ENCODE data around the gene NAP1L4. TPM values are rescaled to one million over a fixed set of nuclear protein-coding genes. Genes with fewer than 3 reads are reported as not detected.

The NAP1L4 gene
- total RNA-seq, 2 experiments from 2014 or later: 262 to 285 TPM

- DNase-seq (peak in 11 of 14 experiments; percentile 24 to 70 (median 45)), ATAC-seq (ENCODE audit: poor library complexity) (no peak)
- peaks cover 30% of the 10 kb centered on the region for H3K27me3 Mint-ChIP-seq
- TF ChIP-seq, protein P1, sequence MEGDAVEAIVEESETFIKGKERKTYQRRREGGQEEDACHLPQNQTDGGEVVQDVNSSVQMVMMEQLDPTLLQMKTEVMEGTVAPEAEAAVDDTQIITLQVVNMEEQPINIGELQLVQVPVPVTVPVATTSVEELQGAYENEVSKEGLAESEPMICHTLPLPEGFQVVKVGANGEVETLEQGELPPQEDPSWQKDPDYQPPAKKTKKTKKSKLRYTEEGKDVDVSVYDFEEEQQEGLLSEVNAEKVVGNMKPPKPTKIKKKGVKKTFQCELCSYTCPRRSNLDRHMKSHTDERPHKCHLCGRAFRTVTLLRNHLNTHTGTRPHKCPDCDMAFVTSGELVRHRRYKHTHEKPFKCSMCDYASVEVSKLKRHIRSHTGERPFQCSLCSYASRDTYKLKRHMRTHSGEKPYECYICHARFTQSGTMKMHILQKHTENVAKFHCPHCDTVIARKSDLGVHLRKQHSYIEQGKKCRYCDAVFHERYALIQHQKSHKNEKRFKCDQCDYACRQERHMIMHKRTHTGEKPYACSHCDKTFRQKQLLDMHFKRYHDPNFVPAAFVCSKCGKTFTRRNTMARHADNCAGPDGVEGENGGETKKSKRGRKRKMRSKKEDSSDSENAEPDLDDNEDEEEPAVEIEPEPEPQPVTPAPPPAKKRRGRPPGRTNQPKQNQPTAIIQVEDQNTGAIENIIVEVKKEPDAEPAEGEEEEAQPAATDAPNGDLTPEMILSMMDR (IDR thresholded peaks at IDR 0.05): peak; percentile 56
- H3K36me3 Mint-ChIP-seq (ENCODE audit: low read depth): no peaks in the 10 kb centered on the region
- peak overlapping the region; percentile 55 for H3K4me3 ChIP-seq (ENCODE audit: low read length)
- POLR2A ChIA-PET: interaction anchor here (0.6 to 2.4 kb wide), 3 partner anchors 15 to 448 kb away, joined by 3 to 11 read pairs (median 7); partner anchors contain the start of gene ZNF195
- intact Hi-C loops (cut with DNase I, micrococcal nuclease): loop anchor here in 1 of 2 experiments (1.0 to 2.0 kb wide), 2 partner anchors 160 to 398 kb away; no protein-coding TSS in a partner anchor
- CTCF ChIA-PET: interaction anchor here (0.5 to 2.4 kb wide), 6 partner anchors 11 to 399 kb away, joined by 3 to 17 read pairs (median 5); no protein-coding TSS in a partner anchor
- no peak overlapping the region for H3K27ac Mint-ChIP-seq
- no peaks in the 10 kb centered on the region for H3K36me3 ChIP-seq (ENCODE audit: insufficient read depth, low read length)
- H3K27ac ChIP-seq (ENCODE audit: low read depth in 1 of 2, low read length in 2 of 2): no peak overlapping the region
- peaks cover 24% of the 10 kb centered on the region for H3K4me1 Mint-ChIP-seq (ENCODE audit: low read depth)
- peak overlapping the region; percentile 85 for H3K4me3 Mint-ChIP-seq
- H3K9me3 ChIP-seq (ENCODE audit: control insufficient read depth in 1 of 2, insufficient read depth in 1 of 2, low read length in 2 of 2): peaks cover 0 to 13% of the 10 kb centered on the region in 2 experiments
- H3K4me1 ChIP-seq (ENCODE audit: insufficient read depth, low read length): peaks cover 48% of the 10 kb centered on the region
- H3K9me3 Mint-ChIP-seq: no peaks in the 10 kb centered on the region
- H3K27me3 ChIP-seq (ENCODE audit: control insufficient read depth in 1 of 2, insufficient read depth in 2 of 2, low read length in 2 of 2): peaks cover 21 to 24% of the 10 kb centered on the region in 2 experiments
Measured at GRCh38 chr11:2930704-2931419, 61.3 kb downstream of the NAP1L4 start.

- CTCF ChIA-PET: interaction anchor here (0.5 to 2.4 kb wide), 6 partner anchors 10 to 398 kb away, joined by 3 to 17 read pairs (median 5); no protein-coding TSS in a partner anchor
- H3K36me3 Mint-ChIP-seq (ENCODE audit: low read depth): no peaks in the 10 kb centered on the region
- peaks cover 24% of the 10 kb centered on the region for H3K4me1 Mint-ChIP-seq (ENCODE audit: low read depth)
- H3K36me3 ChIP-seq (ENCODE audit: insufficient read depth, low read length): no peaks in the 10 kb centered on the region
- peaks cover 0 to 13% of the 10 kb centered on the region in 2 experiments for H3K9me3 ChIP-seq (ENCODE audit: control insufficient read depth in 1 of 2, insufficient read depth in 1 of 2, low read length in 2 of 2)
- peaks cover 21 to 24% of the 10 kb centered on the region in 2 experiments for H3K27me3 ChIP-seq (ENCODE audit: control insufficient read depth in 1 of 2, insufficient read depth in 2 of 2, low read length in 2 of 2)
- ATAC-seq (ENCODE audit: poor library complexity) (no peak), DNase-seq (peak in 5 of 14 experiments; percentile 21 to 62 (median 57))
- H3K4me3 Mint-ChIP-seq: peak overlapping the region; percentile 85
- H3K4me1 ChIP-seq (ENCODE audit: insufficient read depth, low read length): peaks cover 48% of the 10 kb centered on the region
- peaks cover 30% of the 10 kb centered on the region for H3K27me3 Mint-ChIP-seq
- TF ChIP-seq, protein P1 (IDR thresholded peaks at IDR 0.05): no peak
- no peak overlapping the region for H3K27ac ChIP-seq (ENCODE audit: low read depth in 1 of 2, low read length in 2 of 2)
- peak overlapping the region; percentile 55 for H3K4me3 ChIP-seq (ENCODE audit: low read length)
- intact Hi-C loops (cut with DNase I, micrococcal nuclease): loop anchor here in 1 of 2 experiments (1.0 to 2.0 kb wide), 2 partner anchors 161 to 397 kb away; no protein-coding TSS in a partner anchor
- POLR2A ChIA-PET: interaction anchor here (1.2 to 2.4 kb wide), 3 partner anchors 15 to 84 kb away, joined by 4 to 11 read pairs (median 7); no protein-coding TSS in a partner anchor
- H3K9me3 Mint-ChIP-seq: no peaks in the 10 kb centered on the region
- no peak overlapping the region for H3K27ac Mint-ChIP-seq
Measured at GRCh38 chr11:2929950-2930703, 62.0 kb downstream of the NAP1L4 start.

DNA sequence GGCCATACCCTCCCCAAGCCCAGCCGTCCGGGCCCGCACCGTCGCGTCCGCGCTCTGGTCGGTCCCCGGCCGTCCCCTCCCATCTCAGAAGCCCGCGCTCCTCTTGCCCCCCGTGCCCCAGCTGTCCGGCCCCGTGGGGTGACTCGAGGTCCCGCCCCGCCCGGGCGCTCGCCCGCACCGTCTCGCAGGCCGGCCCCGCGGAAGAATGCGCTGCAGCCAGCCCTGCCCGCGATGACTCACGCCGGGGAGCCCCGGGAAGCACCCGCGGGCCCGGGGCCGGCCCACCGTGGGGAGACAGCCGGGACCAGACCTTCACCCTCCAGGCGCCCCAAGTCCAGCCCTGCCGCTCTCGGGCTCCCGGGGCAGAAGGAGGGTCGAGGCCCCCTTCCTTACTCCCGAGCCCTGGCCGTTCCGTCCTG lies 62.6 kb downstream of the NAP1L4 start:
- Histone ChIP-seq H3K4me1 (ENCODE audit: insufficient read depth, low read length) (peaks cover 48% of the 10 kb centered on the region), H3K36me3 (ENCODE audit: insufficient read depth, low read length) (no peaks in the 10 kb centered on the region), H3K27ac (ENCODE audit: low read depth in 1 of 2, low read length in 2 of 2) (no peak overlapping the region), H3K9me3 (ENCODE audit: control insufficient read depth in 1 of 2, insufficient read depth in 1 of 2, low read length in 2 of 2) (peaks cover 0 to 13% of the 10 kb centered on the region in 2 experiments), H3K4me3 (ENCODE audit: low read length) (peak overlapping the region; percentile 55), H3K27me3 (ENCODE audit: control insufficient read depth in 1 of 2, insufficient read depth in 2 of 2, low read length in 2 of 2) (peaks cover 21 to 24% of the 10 kb centered on the region in 2 experiments)
- peak in 4 of 14 experiments; percentile 37 to 81 (median 58) for DNase-seq
- intact Hi-C loops (cut with DNase I, micrococcal nuclease): no loop called here
- Mint-ChIP-seq H3K36me3 (ENCODE audit: low read depth) (no peaks in the 10 kb centered on the region), H3K9me3 (no peaks in the 10 kb centered on the region), H3K4me3 (peak overlapping the region; percentile 85), H3K4me1 (ENCODE audit: low read depth) (peaks cover 24% of the 10 kb centered on the region), H3K27me3 (peaks cover 30% of the 10 kb centered on the region), H3K27ac (no peak overlapping the region)
- TF ChIP-seq, protein P1 (IDR thresholded peaks at IDR 0.05): no peak
- peak; percentile 9 for ATAC-seq (ENCODE audit: poor library complexity)
- ChIA-PET POLR2A (interaction anchor here (0.6 to 2.4 kb wide), 4 partner anchors 16 to 85 kb away, joined by 3 to 11 read pairs (median 6); no protein-coding TSS in a partner anchor), CTCF (interaction anchor here (1.1 to 2.4 kb wide), 5 partner anchors 10 to 397 kb away, joined by 3 to 17 read pairs (median 6); a partner anchor contains a TSS)
